Fibroblast of pulmonary artery (primary cell): ENCODE data around the gene AKTIP.
"Not testable (repeated sequence)": the region's sequence is repeated elsewhere in the genome, so short reads cannot be mapped to it uniquely, and the experiment has no call there.

Experiments
- DNase-seq: peaks from one replicate; pipeline ENCODE4 v3.0.0-alpha.2; 2010; ENCODE audit warnings: low read depth
- H3K4me3 ChIP-seq: replicated peaks from 2 replicates; pipeline ENCODE4 v1.5.1; 2011; ENCODE audit warnings: low read depth, mild to moderate bottlenecking, control low read depth, low read length, moderate library complexity
- TF ChIP-seq, protein P1 (sequence below): IDR thresholded peaks from 2 replicates; pipeline ENCODE4 v1.5.1; 2011; ENCODE audit warnings: mild to moderate bottlenecking, control low read depth, low read length, inconsistent platforms; ENCODE audit errors: missing control alignments

AKTIP gene

DNA sequence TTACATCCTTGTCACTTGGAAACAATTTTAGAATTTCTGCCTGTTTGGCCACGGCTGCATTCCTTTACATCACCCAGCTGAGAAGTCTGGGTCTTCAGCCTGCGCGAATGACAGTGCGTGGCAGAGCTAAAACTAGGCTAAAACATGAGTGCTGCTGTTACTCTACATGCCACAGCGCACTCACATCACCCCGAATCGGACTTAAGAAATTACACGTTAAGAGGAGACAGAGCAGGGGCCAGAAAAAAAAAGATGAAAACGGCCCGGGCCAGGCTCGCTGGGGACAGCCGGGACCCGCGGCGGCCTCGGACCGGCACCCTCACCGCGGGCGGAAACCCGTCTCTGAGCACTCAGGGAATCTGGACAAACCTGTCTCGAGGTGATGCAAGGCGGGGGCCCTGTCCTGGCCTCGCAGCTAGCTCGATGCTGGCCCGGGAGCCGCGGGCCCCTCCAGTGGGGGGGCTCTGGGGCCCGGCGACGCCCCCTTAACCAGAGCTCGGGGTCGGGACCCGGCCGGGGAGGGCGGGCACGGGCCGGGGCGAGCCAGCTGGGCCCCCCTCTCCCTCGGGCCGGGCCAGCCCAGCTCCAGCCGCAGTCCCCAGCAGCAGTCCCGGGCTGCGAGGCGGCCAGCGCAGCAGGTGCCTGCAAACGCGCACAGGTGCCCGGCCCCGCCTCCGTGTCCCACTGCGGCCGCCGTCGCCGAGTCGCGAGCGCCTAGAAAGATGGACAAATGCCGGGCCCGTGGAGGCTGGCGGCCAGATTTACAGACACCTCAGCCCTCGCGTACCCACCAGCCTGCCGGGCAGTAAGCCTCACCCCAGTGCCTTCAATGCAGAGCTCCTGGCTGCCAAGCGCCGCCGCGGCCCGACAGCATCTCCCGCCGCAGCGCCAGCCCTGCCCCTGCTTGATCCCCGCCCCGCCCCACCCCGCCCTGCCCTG is at the start of gene AKTIP:
TSS of gene AKTIP (minus strand) at position 879 of the 939 bp plus-strand sequence. CDS start 2,950 bp downstream, outside the sequence.
- TF ChIP-seq, protein P1, sequence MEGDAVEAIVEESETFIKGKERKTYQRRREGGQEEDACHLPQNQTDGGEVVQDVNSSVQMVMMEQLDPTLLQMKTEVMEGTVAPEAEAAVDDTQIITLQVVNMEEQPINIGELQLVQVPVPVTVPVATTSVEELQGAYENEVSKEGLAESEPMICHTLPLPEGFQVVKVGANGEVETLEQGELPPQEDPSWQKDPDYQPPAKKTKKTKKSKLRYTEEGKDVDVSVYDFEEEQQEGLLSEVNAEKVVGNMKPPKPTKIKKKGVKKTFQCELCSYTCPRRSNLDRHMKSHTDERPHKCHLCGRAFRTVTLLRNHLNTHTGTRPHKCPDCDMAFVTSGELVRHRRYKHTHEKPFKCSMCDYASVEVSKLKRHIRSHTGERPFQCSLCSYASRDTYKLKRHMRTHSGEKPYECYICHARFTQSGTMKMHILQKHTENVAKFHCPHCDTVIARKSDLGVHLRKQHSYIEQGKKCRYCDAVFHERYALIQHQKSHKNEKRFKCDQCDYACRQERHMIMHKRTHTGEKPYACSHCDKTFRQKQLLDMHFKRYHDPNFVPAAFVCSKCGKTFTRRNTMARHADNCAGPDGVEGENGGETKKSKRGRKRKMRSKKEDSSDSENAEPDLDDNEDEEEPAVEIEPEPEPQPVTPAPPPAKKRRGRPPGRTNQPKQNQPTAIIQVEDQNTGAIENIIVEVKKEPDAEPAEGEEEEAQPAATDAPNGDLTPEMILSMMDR, result no peak
- DNase-seq, result peak; percentile 33
- peak within 1 kb of the TSS; percentile 68 for H3K4me3 ChIP-seq

DNA sequence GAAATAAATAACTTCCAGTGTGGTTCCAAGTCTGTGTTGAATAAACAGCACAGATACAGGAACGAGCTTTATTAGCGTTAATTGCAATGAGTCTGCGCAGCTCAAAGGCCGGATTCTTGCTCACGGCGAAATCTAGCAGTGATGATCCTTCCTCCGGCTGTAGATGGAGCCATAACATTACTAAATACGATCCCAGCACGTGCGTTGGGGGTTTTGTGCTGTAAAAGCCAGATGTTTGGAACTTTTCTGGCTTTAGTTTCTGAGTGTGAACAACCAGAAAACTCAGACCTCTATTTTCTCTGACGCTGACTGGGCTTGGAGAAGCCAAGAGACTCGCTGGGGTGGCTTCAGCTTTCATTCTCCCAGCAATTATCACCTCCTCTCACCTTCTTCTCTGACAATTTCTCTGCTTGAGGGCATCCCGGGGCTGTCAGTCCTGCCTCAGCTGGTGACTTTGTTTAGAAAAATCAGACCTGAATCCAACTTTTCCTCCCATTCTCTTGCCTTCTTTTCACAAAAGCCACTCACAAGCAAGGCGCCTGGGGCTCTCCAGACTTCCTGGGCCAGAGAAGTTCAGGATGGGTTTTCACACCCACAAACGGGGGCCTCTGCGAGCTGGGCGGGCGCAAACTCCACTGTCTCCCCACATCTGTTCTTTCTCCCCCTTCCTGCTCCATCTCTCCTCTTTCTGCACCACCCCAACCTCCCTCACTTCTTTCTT is 47.1 kb upstream of the AKTIP start:
- TF ChIP-seq, protein P1, result peak; percentile 81

DNA sequence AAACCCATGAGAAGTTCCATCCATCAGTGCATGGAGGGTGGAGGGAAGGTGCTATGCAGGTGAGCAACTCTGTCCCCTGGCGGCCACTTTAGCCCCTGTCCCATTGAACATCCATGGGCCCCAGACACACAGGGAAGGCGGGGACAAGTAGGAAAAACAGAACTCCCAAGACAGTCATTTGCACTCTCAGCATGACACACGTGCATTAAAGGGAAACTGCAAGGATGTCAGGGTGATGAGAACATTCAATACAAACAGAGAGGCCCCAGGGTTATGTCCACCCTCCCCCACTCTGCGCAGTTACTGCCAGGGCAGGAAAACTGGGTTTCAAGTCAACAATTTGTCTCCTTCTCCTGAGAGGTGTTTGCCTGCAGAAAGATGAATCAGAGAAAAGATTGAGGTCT is 44.0 kb upstream of the AKTIP start:
- TF ChIP-seq, protein P1, result peak; percentile 26
- no peak overlapping the region for H3K4me3 ChIP-seq
- peak; percentile 23 for DNase-seq

More for the DNA sequence above, 47.1 kb upstream of the AKTIP start:
- DNase-seq, result peak; percentile 89
- no peak overlapping the region for H3K4me3 ChIP-seq

DNA sequence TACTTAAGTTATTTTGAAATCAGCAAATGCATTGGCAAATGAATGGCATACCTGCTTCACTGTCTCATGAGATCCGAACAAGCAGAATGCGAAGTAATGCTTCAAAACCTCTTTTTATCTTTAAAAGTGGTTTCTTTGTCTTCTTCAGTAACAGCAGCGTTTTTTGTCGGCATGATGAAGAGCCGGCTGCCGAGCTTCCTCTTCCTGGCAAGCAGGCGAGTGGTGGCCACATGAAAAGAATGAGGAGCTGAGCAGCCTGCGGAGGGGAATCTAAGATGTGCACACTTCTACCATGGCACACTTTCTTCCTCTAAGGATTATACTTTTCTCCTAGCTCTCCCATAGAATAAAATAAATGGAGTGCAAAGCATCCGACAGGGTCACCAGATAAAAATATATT is 42.4 kb upstream of the AKTIP start:
- H3K4me3 ChIP-seq, result no peak overlapping the region
- DNase-seq, result no peak
- TF ChIP-seq, protein P1, result no peak

DNA sequence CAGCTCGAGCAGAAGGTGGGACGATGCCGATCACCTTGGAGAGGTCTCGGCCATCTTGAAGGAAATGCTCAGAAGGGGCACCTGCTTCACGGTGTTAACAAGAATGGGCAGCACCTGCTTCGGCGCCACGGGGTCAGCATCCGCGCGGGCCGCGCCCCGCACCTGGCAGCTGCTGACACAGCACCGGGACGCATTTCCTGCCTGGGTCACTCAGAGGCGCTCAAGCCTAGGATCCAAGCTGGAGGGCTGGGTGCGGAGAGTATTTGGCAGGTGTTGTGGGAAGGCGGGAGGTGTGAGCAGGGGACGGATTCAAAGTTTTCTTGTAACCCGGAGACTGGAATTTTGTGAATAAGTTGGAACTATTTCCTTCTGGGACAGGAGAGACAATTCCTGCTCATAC is 39.3 kb upstream of the AKTIP start:
- H3K4me3 ChIP-seq, result no peak overlapping the region
- no peak for DNase-seq
- TF ChIP-seq, protein P1, result no peak

DNA sequence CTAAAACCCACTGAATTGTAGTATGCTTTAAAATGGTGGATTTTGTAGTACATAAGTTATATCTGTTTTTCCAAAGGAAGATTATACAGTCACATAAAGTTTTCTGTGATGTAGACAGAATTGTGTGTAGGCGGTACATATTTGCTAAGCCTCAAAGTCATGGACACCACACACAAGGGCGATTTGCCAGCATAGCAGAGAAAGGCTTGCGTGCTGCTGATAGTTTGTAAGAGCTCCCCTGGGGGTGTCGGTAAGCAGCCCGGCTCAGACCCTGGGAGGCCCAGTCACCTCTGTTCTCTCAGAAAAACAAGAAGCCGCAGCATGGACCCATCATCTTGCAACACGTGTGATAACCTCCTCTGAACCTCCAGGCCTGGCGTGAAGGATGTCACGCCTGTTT is 38.3 kb upstream of the AKTIP start:
- DNase-seq, result peak; percentile 61

DNA sequence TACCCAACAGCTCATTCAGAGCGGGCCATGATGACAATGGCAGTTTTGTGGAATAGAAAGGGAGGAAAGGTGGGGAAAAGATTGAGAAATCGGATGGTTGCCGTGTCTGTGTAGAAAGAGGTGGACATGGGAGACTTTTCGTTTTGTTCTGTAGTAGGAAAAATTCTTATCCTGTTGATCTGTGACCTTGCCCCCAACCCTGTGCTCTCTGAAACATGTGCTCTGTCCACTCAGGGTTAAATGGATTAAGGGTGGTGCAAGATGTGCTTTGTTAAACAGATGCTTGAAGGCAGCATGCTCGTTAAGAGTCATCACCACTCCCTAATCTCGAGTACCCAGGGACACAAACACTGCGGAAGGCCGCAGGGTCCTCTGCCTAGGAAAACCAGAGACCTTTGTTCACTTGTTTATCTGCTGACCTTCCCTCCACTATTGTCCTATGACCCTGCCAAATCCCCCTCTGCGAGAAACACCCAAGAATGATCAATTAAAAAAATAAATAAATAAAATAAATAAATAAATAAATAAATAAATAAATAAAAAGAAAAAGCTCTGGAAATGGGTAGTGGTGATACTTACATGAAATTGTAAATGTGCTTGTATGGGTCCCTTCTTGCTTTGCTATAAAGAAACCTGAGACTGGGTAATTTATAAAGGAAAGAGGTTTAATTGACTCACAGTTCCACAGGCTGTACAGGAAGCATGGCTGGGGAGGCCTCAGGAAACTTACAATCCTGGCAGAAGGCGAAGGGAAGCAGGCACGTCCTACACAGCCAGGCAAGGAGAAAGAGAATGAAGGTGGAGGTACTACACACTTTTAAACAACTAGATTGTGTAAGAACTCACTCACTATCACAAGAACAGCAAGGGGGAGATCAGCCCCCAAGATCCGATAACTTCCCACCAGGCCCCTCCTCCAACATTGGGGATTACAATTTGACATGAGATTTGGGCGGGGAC is 37.0 kb upstream of the AKTIP start:
- DNase-seq, H3K4me3 ChIP-seq: not testable (repeated sequence)

More for the DNA sequence above, 38.3 kb upstream of the AKTIP start:
- no peak overlapping the region for H3K4me3 ChIP-seq
- TF ChIP-seq, protein P1, result no peak

DNA sequence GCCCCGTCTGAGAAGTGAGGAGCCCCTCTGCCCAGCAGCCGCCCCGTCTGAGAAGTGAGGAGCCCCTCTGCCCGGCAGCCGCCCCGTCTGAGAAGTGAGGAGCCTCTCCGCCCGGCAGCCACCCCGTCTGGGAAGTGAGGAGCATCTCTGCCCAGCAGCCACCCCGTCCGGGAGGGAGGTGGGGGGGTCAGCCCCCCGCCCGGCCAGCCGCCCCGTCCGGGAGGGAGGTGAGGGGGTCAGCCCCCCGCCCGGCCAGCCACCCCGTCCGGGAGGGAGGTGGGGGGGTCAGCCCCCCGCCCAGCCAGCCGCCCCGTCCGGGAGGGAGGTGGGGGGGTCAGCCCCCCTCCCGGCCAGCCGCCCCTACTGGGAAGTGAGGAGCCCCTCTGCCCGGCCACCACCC is 36.3 kb upstream of the AKTIP start:
- not testable (repeated sequence) for DNase-seq, H3K4me3 ChIP-seq
